ENCODE results near the gene PLPP7.

PLPP7 gene

GRCh38 chr9:131358556-131358955 is 69.0 kb downstream of the PLPP7 start:
- in situ Hi-C loops (cut with MboI; ENCODE audit: low sequenced_read_pairs), result loop anchor here (25.0 kb wide), 1 partner anchor 379 kb away; the partner anchor contains the start of gene RAPGEF1

Measured in HL-60/S4 treated with retinoic acid at 250 ng/mL for 4 days and 3 days (cell line).